ENCODE data around the gene PTP4A1.

The PTP4A1 gene

DNA sequence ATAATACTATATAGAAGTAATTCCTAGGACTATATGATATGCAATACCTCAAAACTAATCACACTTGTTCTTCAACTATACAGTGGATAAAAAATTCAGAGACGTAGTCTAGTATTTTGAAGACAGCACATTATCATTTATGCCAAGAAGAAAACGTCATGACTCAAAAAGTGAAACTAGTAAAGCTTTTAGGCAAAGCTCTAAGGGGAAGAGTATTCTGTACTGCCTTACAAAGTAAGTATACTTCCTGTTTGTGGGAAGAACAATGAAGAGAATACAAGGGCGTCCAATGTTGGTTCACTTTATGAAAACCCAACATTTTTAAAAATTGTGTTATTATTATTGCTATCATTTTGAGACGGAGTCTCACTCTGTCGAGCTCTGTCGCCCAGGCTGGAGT lies 27.9 kb downstream of the PTP4A1 start:
- H3K27me3 Mint-ChIP-seq (ENCODE audit: low read depth, poor library complexity), result peaks cover 4% of the 10 kb centered on the region
- no peak overlapping the region for H3K27ac Mint-ChIP-seq
- TF ChIP-seq, protein P1, sequence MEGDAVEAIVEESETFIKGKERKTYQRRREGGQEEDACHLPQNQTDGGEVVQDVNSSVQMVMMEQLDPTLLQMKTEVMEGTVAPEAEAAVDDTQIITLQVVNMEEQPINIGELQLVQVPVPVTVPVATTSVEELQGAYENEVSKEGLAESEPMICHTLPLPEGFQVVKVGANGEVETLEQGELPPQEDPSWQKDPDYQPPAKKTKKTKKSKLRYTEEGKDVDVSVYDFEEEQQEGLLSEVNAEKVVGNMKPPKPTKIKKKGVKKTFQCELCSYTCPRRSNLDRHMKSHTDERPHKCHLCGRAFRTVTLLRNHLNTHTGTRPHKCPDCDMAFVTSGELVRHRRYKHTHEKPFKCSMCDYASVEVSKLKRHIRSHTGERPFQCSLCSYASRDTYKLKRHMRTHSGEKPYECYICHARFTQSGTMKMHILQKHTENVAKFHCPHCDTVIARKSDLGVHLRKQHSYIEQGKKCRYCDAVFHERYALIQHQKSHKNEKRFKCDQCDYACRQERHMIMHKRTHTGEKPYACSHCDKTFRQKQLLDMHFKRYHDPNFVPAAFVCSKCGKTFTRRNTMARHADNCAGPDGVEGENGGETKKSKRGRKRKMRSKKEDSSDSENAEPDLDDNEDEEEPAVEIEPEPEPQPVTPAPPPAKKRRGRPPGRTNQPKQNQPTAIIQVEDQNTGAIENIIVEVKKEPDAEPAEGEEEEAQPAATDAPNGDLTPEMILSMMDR (IDR thresholded peaks at IDR 0.05), result no peak
- no peaks in the 10 kb centered on the region for H3K9me3 Mint-ChIP-seq
- no peak for DNase-seq
- H3K4me1 Mint-ChIP-seq, result peaks cover 8% of the 10 kb centered on the region
- no peak overlapping the region for H3K4me3 Mint-ChIP-seq
- H3K36me3 Mint-ChIP-seq (ENCODE audit: low read depth), result no peaks in the 10 kb centered on the region

DNA sequence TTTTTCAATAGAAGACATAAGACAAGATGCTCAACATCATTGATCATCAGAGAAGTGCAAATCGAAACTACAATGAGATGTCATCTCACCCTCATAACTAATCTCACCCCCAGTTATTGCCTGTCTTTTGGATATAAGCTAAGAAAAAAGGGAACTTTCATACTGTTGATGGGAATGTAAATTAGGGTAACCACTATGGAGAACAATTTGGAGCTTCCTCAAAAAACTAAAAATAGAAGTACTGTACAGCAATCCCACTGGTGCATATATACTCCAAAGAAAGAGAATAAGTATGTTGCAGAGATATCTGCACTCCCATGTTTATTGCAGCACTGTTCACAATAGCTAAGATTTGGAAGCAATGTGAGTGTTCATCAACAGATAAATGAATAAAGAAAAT lies 37.0 kb downstream of the PTP4A1 start:
- DNase-seq, result no peak
- no peaks in the 10 kb centered on the region for H3K9me3 Mint-ChIP-seq

DNA sequence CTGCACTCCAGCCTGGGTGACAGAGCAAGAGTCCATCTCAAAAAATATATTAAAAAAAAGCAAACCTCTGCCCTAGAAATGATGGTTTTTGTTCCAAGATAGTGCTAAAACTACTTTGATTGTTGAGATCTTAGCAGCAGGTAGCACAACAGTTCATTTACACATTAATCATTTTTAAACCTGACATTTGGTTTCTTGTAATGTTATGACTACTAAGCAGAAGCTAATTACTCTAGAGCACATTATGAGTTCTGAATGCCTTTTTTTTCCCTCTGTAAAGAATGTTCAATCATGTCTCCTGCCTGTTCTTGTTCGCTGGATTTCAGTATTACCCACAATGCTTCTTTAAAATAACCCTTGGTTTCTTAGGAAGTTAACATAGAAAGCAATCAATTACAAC lies 38.7 kb downstream of the PTP4A1 start:
- Mint-ChIP-seq H3K4me1 (no peaks in the 10 kb centered on the region), H3K27ac (no peak overlapping the region)
- TF ChIP-seq, protein P1 (IDR thresholded peaks at IDR 0.05), result no peak

More for the DNA sequence above, 37.0 kb downstream of the PTP4A1 start:
- H3K36me3 Mint-ChIP-seq (ENCODE audit: low read depth), result no peaks in the 10 kb centered on the region
- no peak overlapping the region for H3K27ac Mint-ChIP-seq
- no peak overlapping the region for H3K4me3 Mint-ChIP-seq
- no peaks in the 10 kb centered on the region for H3K4me1 Mint-ChIP-seq
- TF ChIP-seq, protein P1 (IDR thresholded peaks at IDR 0.05), result no peak
- H3K27me3 Mint-ChIP-seq (ENCODE audit: low read depth, poor library complexity), result no peaks in the 10 kb centered on the region

DNA sequence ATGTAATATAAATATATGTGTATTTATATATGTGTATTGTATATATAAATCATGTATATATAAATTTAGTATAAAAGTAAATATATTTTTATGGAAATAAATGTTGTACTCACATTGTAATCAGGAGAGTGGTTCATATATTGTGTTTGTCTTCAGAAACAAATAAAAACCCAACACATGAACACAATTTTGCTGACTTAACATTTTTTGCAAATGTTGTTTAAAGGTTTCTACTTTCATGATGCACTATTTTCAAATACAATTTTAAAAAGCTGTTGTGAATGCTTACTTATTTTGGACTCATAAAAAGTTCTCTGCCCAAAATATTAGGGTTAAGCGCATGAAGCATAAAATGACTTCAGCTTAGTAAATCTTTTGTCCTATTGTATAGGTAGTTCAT lies 39.3 kb downstream of the PTP4A1 start:
- Mint-ChIP-seq H3K9me3 (no peaks in the 10 kb centered on the region), H3K36me3 (ENCODE audit: low read depth) (no peaks in the 10 kb centered on the region), H3K27me3 (ENCODE audit: low read depth, poor library complexity) (no peaks in the 10 kb centered on the region), H3K27ac (no peak overlapping the region), H3K4me3 (no peak overlapping the region), H3K4me1 (no peaks in the 10 kb centered on the region)
- TF ChIP-seq, protein P1 (IDR thresholded peaks at IDR 0.05), result no peak
- no peak for DNase-seq

More for the DNA sequence above, 38.7 kb downstream of the PTP4A1 start:
- no peak for DNase-seq
- H3K27me3 Mint-ChIP-seq (ENCODE audit: low read depth, poor library complexity), result no peaks in the 10 kb centered on the region
- no peak overlapping the region for H3K4me3 Mint-ChIP-seq
- no peaks in the 10 kb centered on the region for H3K36me3 Mint-ChIP-seq (ENCODE audit: low read depth)
- no peaks in the 10 kb centered on the region for H3K9me3 Mint-ChIP-seq

DNA sequence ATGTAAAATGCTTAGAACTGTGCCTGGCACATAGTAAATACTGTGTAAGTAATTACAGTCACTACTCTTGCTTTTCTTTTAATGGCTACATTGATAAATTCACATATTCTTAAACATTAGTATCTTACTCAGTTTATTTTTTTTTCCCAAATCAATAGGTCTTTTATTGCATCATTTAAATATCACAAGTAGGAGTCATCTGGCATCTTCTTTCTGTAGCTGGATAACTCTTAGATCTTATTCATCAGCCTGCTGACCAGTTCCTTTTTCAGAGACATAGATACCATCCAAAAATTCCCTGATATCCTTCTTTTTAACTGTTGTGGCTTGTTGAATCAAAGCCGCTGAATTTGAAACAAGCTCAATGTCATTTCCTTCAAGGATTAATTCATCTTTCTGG lies 43.3 kb downstream of the PTP4A1 start:
- TF ChIP-seq, protein P1 (IDR thresholded peaks at IDR 0.05), result no peak
- Mint-ChIP-seq H3K36me3 (ENCODE audit: low read depth) (no peaks in the 10 kb centered on the region), H3K4me3 (no peak overlapping the region), H3K4me1 (no peaks in the 10 kb centered on the region), H3K9me3 (no peaks in the 10 kb centered on the region), H3K27ac (no peak overlapping the region), H3K27me3 (ENCODE audit: low read depth, poor library complexity) (peaks cover 5% of the 10 kb centered on the region)
- DNase-seq, result no peak

Data from nephron progenitor cell (in vitro differentiated cells).